Mononuclear cell (primary cell): ENCODE data around the gene KDM4B. TPM values are rescaled to one million over a fixed set of nuclear protein-coding genes. Genes with fewer than 3 reads are reported as not detected.
A peak's percentile ranks its signal among the peaks of the same experiment; 100 is the strongest.

ENCODE experiments used
- H3K27me3 ChIP-seq: 2 replicates; pipeline ENCODE4 v1.6.0; 2011; ENCODE audit warnings: low read length, control low read depth; ENCODE audit not compliant: insufficient read depth
- H3K4me1 ChIP-seq: 2 replicates; pipeline ENCODE4 v1.5.1; 2011; ENCODE audit warnings: mild to moderate bottlenecking, low read length, control low read depth; ENCODE audit not compliant: insufficient read depth
- H3K4me3 ChIP-seq: 2 replicates; pipeline ENCODE4 v1.5.1; 2011; ENCODE audit warnings: mild to moderate bottlenecking, low read length, moderate library complexity
- H3K9me3 ChIP-seq: 2 replicates; pipeline ENCODE4 v1.5.1; 2011; ENCODE audit warnings: low read depth, mild to moderate bottlenecking, control low read depth, low read length
- total RNA-seq: library from RNA; depleted of rRNA; stranded (reverse); fragments of >200 nt; gene quantifications from one replicate; pipeline ENCODE4 v1.2.3, GENCODE V29; 2012

The KDM4B gene
- total RNA-seq, 1 donor, result 17.9 TPM

GRCh38 chr19:5125797-5126497, 157.0 kb downstream of the KDM4B start:
- Histone ChIP-seq H3K27me3 (no peaks in the 10 kb centered on the region), H3K4me3 (no peak overlapping the region), H3K9me3 (no peaks in the 10 kb centered on the region), H3K4me1 (peaks cover 45% of the 10 kb centered on the region)

- Histone ChIP-seq H3K9me3 (no peaks in the 10 kb centered on the region), H3K4me3 (no peak overlapping the region), H3K4me1 (peaks cover 46% of the 10 kb centered on the region), H3K27me3 (no peaks in the 10 kb centered on the region)
Observed at GRCh38 chr19:5126498-5127223, 157.7 kb downstream of the KDM4B start.

GRCh38 chr19:5127717-5128116, 158.8 kb downstream of the KDM4B start:
- Histone ChIP-seq H3K27me3 (no peaks in the 10 kb centered on the region), H3K4me3 (no peak overlapping the region), H3K4me1 (peaks cover 45% of the 10 kb centered on the region)

GRCh38 chr19:5128251-5128935, 159.5 kb downstream of the KDM4B start:
- Histone ChIP-seq H3K4me3 (no peak overlapping the region), H3K9me3 (no peaks in the 10 kb centered on the region), H3K27me3 (no peaks in the 10 kb centered on the region), H3K4me1 (peaks cover 47% of the 10 kb centered on the region)

More at GRCh38 chr19:5127717-5128116, 158.8 kb downstream of the KDM4B start:
- H3K9me3 ChIP-seq, result no peaks in the 10 kb centered on the region

GRCh38 chr19:5128936-5129389, 160.1 kb downstream of the KDM4B start:
- Histone ChIP-seq H3K27me3 (no peaks in the 10 kb centered on the region), H3K4me3 (no peak overlapping the region), H3K9me3 (no peaks in the 10 kb centered on the region), H3K4me1 (peaks cover 47% of the 10 kb centered on the region)

GRCh38 chr19:5129691-5130090, 160.8 kb downstream of the KDM4B start:
- H3K4me3 ChIP-seq, result no peak overlapping the region
- H3K27me3 ChIP-seq, result no peaks in the 10 kb centered on the region
- peaks cover 47% of the 10 kb centered on the region for H3K4me1 ChIP-seq
- no peaks in the 10 kb centered on the region for H3K9me3 ChIP-seq

- Histone ChIP-seq H3K4me1 (peaks cover 42% of the 10 kb centered on the region), H3K27me3 (no peaks in the 10 kb centered on the region), H3K9me3 (no peaks in the 10 kb centered on the region), H3K4me3 (no peak overlapping the region)
Observed at GRCh38 chr19:5130371-5131030, 161.6 kb downstream of the KDM4B start.

- Histone ChIP-seq H3K4me3 (no peak overlapping the region), H3K27me3 (no peaks in the 10 kb centered on the region), H3K9me3 (no peaks in the 10 kb centered on the region), H3K4me1 (peaks cover 39% of the 10 kb centered on the region)
Observed at GRCh38 chr19:5131031-5131505, 162.2 kb downstream of the KDM4B start.

- H3K27me3 ChIP-seq, result no peaks in the 10 kb centered on the region
- H3K4me3 ChIP-seq, result peak overlapping the region; percentile 24
- H3K9me3 ChIP-seq, result no peaks in the 10 kb centered on the region
- H3K4me1 ChIP-seq, result peaks cover 33% of the 10 kb centered on the region
Observed at GRCh38 chr19:5131506-5132205, 162.7 kb downstream of the KDM4B start.

GRCh38 chr19:5132206-5132560, 163.3 kb downstream of the KDM4B start:
- no peaks in the 10 kb centered on the region for H3K9me3 ChIP-seq
- H3K4me3 ChIP-seq, result peak overlapping the region; percentile 24
- H3K27me3 ChIP-seq, result no peaks in the 10 kb centered on the region
- H3K4me1 ChIP-seq, result peaks cover 31% of the 10 kb centered on the region

GRCh38 chr19:5132698-5133651, 164.1 kb downstream of the KDM4B start:
- no peaks in the 10 kb centered on the region for H3K27me3 ChIP-seq
- H3K9me3 ChIP-seq, result no peaks in the 10 kb centered on the region
- H3K4me3 ChIP-seq, result no peak overlapping the region
- peaks cover 34% of the 10 kb centered on the region for H3K4me1 ChIP-seq

GRCh38 chr19:5133986-5134595, 165.2 kb downstream of the KDM4B start:
- Histone ChIP-seq H3K9me3 (no peaks in the 10 kb centered on the region), H3K4me3 (no peak overlapping the region), H3K4me1 (peaks cover 42% of the 10 kb centered on the region), H3K27me3 (no peaks in the 10 kb centered on the region)

- Histone ChIP-seq H3K9me3 (no peaks in the 10 kb centered on the region), H3K4me1 (peaks cover 42% of the 10 kb centered on the region), H3K27me3 (no peaks in the 10 kb centered on the region), H3K4me3 (no peak overlapping the region)
Observed at GRCh38 chr19:5134691-5135090, 165.8 kb downstream of the KDM4B start.
